ENCODE measurements around the gene RAX2.

DNA sequence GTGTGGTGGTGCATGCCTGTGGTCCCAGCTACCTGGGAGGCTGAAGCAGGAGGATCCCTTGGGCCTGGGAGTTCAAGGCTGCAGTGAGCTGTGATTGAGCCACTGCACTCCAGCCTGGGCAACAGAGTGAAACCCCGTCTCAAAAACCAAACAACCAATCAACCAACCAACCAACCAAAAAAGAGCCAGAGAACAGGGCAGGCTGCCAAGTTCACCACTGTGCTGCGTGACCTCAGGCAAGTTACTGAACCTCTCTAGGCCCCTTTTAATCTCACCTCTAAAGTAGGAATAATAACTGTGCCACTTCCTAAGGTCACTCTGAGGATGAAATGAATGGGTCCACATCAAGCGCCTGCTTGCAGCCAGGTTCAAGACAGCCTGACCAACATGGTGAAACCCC lies 46.9 kb downstream of the RAX2 start:
- TF ChIP-seq, protein P1, sequence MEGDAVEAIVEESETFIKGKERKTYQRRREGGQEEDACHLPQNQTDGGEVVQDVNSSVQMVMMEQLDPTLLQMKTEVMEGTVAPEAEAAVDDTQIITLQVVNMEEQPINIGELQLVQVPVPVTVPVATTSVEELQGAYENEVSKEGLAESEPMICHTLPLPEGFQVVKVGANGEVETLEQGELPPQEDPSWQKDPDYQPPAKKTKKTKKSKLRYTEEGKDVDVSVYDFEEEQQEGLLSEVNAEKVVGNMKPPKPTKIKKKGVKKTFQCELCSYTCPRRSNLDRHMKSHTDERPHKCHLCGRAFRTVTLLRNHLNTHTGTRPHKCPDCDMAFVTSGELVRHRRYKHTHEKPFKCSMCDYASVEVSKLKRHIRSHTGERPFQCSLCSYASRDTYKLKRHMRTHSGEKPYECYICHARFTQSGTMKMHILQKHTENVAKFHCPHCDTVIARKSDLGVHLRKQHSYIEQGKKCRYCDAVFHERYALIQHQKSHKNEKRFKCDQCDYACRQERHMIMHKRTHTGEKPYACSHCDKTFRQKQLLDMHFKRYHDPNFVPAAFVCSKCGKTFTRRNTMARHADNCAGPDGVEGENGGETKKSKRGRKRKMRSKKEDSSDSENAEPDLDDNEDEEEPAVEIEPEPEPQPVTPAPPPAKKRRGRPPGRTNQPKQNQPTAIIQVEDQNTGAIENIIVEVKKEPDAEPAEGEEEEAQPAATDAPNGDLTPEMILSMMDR (conservative IDR thresholded peaks at IDR 0.05) = no peak
- TF ChIP-seq ZFX (IDR thresholded peaks at IDR 0.05) = no peak
